ENCODE results near the gene LYZL1.
"Not testable (repeated sequence)": the region's sequence is repeated elsewhere in the genome, so short reads cannot be mapped to it uniquely, and the experiment has no call there.

The LYZL1 gene

GRCh38 chr10:29288906-29289305 lies at the start of gene LYZL1:
Gene LYZL1 (plus strand): TSS chr10:29289070. CDS start chr10:29291868, 2,798 bp downstream.
- DNase-seq (ENCODE audit: low read depth): not testable (repeated sequence)

DNA sequence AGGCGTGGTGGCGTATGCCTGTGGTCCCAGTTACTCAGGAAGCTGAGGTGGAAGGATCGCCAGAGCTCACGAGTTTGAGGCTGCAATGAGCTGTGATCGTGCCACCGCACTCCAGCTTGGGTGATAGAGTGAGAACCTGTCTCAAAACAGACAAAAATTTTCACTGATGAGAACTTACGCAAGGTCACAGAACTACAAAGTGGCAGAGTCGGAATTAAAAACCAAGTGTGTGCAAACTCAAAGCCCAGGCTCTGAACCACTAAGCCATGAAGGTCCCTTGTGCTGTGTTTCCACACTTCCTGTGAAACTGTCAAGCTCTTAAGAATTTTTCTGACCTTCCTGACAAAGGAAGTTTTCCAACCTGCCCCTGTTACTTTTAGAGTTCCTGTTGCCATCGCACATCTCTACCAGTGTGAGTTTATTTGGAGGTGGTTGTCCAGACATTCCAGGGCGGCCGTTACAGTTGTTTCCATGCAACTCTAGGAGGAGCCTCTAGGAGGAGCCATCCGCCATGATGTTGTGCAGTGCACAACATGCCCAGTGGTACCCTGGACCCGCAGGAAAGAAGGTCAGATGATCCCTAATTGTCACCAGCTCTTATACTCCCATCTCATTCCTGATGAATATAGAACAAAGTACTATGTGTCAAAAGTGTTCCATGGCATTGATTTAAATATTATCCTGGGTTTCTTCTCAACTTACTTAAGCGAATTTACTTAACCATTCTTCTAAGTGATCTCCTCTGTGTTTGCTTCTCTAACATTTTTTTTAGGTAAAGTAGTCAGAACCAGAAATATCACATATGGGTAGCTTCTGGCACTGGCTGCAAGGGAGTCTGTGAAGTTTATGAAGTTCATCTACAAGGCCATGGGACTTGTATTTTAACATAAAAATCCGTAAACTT lies 49.0 kb upstream of the LYZL1 start:
- DNase-seq (ENCODE audit: low read depth): no peak

DNA sequence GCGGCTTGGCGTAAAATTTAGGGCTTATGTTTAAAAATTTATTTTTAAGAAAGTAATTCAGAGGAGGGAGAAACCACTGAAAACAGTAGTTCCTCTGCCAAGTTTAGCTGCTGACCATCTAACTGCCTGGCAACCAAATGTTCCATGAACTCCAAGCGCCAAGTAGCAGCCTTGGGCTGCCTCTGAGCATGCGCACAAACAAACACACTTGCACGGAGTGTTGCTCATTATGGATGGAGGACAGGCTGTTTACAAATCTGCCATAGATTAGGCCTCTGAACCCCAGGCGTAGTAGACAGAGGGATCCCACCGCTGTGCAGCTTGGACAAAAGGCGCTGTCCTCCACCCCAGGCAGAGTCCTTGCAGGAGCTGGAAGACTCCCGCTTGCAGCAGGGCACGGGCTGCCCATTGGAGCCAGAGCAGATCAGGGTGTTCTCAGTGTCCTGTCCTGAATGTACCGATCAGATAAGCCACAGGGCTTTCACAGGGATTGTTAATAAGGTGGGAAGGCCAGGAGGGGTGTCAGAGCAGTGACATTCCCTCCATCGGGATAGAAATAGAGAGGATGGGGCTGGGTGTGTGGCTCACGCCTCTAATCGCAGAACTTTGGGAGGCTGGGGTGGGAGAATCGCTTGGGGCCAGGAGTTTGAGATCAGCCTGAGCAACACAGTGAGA lies 47.7 kb upstream of the LYZL1 start:
- no peak for DNase-seq (ENCODE audit: low read depth)

DNA sequence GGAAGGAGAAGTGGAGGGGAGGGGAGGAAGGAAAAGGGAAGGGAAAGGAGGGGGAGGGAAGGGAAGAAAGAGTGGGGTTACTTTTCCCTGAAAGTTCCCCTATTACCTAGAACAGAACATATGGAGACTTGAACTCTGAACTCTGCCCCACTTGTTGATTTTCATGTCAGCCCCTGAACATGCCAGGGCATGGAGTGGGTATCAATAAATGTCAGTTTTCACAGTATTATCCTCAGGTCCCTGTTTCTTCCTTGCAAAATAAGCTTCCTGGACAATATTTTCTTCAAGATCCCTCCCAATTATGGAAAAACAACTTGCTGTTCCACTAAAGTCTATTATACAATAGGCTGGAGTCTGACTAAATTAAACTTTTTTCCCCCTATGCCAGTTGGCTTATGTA lies 46.9 kb upstream of the LYZL1 start:
- DNase-seq (ENCODE audit: low read depth): no peak

DNA sequence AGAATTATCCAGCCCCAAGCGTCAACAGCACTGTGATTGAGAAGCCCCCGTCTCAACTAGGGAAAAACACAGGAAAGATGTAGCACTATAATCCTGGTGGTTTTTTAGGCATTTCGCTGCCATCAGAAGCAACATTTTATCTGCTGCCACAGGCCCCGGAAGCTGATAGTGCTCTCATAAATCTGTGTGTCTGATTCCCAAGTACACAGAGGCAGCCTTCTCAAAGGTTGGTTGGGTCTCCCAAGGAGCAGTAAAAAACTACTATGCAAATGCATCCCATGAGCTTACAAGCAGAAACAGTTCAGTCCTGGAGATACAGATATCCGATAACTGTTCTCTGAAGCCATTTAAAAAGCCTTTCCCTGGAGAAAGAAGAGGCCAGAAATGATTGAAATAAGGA lies 45.8 kb upstream of the LYZL1 start:
- DNase-seq (ENCODE audit: low read depth): no peak

- DNase-seq (ENCODE audit: low read depth): no peak
Observed at GRCh38 chr10:29243750-29244149, 45.1 kb upstream of the LYZL1 start.

GRCh38 chr10:29244978-29245377 lies 43.9 kb upstream of the LYZL1 start:
- no peak for DNase-seq (ENCODE audit: low read depth)

DNA sequence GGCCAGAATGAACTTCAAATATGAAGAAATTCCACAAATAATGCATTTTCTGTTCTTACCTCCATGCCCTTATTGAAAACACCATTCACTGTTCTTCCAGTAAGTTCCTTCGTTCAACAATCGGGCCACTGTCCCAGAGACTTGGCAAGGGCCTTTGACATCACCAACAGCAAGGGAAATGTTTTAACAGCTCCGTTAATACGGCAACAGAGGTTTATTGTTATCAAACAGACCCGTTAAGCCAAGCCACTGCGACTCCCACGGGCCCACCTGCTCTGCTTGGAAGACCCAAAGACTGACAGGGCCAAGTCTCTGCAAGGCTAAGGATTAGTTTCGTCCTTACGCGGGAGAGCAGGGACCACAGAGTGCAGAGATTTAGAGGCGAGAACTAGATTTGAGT lies 43.4 kb upstream of the LYZL1 start:
- DNase-seq (ENCODE audit: low read depth): no peak

GRCh38 chr10:29246449-29246848 lies 42.4 kb upstream of the LYZL1 start:
- no peak for DNase-seq (ENCODE audit: low read depth)

DNA sequence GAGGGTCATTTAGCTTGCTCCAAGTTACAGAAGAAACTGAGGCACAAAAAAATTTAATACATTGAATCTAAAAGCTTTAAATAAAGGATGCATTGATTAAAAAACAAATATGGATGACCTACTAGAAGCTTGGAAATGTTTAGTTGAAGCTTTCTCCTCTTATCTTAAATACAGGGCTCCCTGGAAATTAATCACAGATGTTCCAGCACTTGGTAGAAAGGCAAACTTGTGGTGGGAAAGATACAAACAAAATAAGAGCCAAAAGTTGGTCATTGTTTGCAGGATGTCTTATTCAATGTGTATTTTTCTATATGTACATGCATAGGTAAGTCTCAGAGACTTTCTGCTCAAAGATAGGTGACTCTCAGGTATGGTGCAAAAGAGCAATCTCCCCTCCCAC lies 40.7 kb upstream of the LYZL1 start:
- DNase-seq (ENCODE audit: low read depth): no peak

DNA sequence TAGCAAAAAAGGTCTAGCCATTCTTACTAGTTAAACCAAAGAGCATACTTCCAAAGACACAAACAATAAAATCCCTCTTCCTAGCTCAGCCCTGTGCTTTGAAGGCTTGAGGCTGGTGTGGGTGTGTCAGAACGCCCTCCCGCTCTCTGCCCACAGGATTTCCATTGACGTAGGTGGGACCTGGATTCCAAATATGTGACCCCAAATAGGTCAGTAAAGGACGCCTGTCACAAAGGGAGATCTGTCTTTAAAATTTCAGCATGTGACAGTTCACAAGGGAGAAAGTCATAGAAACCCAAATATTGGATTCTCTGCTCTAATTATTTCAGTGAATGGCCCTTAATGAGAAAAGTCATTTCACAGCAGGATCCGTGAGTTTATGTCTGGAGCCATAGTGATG lies 39.9 kb upstream of the LYZL1 start:
- no peak for DNase-seq (ENCODE audit: low read depth)

GRCh38 chr10:29250066-29250465 lies 38.8 kb upstream of the LYZL1 start:
- no peak for DNase-seq (ENCODE audit: low read depth)

GRCh38 chr10:29252811-29253689 lies 35.8 kb upstream of the LYZL1 start:
- no peak for DNase-seq (ENCODE audit: low read depth)

GRCh38 chr10:29253690-29254029 lies 35.2 kb upstream of the LYZL1 start:
- no peak for DNase-seq (ENCODE audit: low read depth)

- DNase-seq (ENCODE audit: low read depth): no peak
Observed at GRCh38 chr10:29254123-29255046, 34.5 kb upstream of the LYZL1 start.

- DNase-seq (ENCODE audit: low read depth): no peak
Observed at GRCh38 chr10:29255104-29255503, 33.8 kb upstream of the LYZL1 start.

DNA sequence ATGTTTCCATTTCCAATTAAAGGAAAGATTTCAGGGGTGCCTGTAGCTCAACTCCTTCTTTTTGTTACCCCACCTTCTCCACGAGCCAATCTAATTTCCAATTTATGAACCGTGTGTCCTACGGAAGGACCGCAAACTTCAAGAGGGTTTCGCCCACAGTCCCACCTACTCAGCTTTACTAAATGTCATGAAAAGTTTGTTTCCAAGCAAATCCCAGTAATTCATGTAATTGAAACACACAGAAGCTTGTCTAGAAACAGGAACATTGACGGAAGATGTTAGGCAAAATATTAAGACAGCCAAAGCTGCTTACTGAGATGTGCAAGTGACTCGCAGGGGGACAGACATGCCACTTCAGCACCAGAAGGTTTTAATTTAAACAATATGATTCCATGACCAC lies 32.9 kb upstream of the LYZL1 start:
- DNase-seq (ENCODE audit: low read depth): no peak

DNA sequence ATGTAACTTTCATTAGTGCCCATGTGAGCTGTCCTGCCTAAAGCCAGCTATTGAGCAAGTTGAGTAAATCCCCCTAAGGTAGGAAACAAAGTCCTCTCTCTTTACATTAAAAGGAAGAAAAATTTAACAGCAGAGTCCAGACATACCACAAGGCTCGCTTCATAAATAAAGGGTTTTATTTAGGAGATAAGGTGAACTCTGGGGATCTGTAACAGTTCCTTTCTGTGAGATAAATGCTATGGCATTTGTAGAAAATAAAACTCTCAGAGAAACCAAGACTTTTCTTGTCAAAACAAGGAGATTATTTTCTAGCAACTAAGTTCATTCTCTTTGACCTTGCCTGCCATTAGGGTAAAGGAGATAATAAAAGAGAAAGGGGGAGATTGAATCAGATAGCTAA lies 32.3 kb upstream of the LYZL1 start:
- no peak for DNase-seq (ENCODE audit: low read depth)

DNA sequence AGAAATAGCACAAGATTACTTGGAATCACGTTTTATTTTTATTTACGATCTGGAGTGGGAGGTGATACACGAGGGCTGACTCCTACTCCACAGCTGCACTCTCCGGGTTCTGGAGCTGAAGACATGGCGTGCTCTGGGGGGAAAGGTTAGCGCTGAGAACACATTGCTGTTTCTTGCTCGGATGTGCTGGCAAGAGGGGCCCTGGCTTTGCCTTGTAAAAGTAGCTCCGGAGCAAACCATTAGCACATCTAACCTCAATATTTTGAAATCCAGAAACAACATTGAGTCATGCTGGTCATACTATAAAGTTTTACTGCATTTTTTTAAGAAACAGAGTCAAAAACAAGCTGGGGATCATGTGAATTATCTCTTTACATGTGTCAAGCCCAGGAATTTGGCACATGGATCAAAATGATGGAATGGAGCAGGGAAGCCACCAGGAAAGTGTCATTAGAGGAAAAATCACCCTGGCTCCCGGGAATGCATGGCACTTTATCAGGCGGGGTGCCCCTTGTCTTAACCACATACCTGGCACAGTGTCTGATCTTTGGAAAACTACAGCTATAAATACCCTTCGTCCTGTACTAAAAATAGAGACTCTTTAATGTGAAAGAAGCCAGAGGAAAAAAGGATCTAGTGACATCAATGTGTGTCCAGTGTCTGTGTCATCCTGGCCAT lies 31.6 kb upstream of the LYZL1 start:
- DNase-seq (ENCODE audit: low read depth): no peak

DNA sequence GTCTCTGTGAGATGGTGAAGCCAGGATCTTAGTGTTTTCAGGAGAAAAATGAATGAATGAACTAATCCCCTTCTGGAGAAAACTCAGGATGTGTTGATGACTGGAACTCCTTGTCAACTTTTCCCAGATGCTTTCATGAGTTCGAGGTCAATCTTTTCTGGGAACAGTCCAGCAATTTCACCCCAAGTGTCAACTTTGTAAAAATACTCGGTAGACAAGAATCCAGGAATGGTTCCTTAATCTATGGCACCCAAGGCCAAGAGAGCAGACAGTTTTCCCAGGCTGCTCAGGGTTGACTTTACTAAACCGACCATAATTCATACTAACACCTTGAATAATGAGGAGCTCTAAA lies 31.1 kb upstream of the LYZL1 start:
- no peak for DNase-seq (ENCODE audit: low read depth)

DNA sequence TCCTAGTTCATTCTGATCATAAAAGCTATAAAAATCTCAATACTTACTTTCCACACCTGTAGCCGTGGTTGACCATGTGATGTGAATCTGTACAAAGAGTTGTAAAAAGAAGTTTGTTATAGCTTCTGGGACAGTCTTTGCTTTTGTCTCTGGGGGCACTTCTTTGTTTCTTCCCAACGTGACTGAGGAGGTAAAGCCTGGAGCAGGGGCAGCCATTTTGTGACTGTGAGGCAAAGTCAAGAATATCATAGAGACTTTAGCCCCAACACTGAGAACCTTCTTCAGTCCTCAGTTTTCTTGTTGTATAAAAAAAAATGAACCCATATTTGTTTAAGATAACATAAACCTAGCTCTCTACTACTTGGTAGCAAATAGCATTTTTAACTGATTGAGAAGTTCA lies 29.4 kb upstream of the LYZL1 start:
- DNase-seq (ENCODE audit: low read depth): no peak

Measured in stimulated activated CD8-positive, alpha-beta memory T cell treated with anti-CD3 and anti-CD28 coated beads, Interleukin-12 subunit alpha, Interleukin-12 subunit beta, amount 100 ng/mL, for 1 hour (primary cell).